Vagina (tissue), 2 donors: ENCODE measurements around the gene MYL5.

Experiments used
- POLR2A ChIP-seq, 2 donors: fragments of 450-650 bp; IDR thresholded peaks; one replicate each; pipeline ENCODE4 v1.6.1; 2017; ENCODE audit warnings: antibody characterized with exemption in 2 of 2, mild to moderate bottlenecking in 2 of 2, moderate library complexity in 2 of 2
- TF ChIP-seq, protein P1 (sequence below), 3 experiments: fragments of 450-650 bp in 2 of 3; fragments of 200-600 bp in 1 of 3; sonication (generic) in 1 of 3; IDR thresholded peaks; one replicate each; pipeline ENCODE4 v1.5.1; 2017 to 2019; ENCODE audit warnings: antibody characterized with exemption in 3 of 3, mild to moderate bottlenecking in 2 of 3, moderate library complexity in 2 of 3

DNA sequence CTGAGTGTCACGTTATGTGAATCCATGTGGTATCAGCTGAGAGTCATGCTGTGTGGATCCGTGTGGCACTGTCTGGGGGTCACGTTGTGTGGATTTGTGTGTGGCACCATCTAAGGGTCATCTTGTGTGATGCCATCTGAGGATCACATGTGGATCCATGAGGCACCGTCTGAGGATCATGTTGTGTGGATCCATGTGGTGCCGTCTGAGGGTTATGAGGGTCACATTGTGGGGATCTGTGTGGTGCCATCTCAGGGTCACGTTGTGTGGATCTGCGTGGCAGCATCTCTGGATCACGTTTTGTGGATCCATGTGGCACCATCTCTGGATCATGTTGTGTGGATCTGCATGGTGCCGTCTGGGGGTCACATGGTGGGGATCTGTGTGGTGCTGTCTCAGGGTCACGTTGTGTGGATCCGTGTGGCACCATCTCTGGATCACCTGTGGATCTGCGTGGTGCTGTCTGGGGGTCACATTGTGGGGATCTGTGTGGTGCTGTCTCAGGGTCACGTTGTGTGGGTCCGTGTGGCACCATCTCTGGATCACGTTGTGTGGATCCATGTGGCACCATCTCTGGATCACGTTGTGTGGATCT lies 42.0 kb upstream of the MYL5 start:
- TF ChIP-seq POLR2A (IDR thresholded peaks at IDR 0.05) = no peak
- TF ChIP-seq, protein P1, sequence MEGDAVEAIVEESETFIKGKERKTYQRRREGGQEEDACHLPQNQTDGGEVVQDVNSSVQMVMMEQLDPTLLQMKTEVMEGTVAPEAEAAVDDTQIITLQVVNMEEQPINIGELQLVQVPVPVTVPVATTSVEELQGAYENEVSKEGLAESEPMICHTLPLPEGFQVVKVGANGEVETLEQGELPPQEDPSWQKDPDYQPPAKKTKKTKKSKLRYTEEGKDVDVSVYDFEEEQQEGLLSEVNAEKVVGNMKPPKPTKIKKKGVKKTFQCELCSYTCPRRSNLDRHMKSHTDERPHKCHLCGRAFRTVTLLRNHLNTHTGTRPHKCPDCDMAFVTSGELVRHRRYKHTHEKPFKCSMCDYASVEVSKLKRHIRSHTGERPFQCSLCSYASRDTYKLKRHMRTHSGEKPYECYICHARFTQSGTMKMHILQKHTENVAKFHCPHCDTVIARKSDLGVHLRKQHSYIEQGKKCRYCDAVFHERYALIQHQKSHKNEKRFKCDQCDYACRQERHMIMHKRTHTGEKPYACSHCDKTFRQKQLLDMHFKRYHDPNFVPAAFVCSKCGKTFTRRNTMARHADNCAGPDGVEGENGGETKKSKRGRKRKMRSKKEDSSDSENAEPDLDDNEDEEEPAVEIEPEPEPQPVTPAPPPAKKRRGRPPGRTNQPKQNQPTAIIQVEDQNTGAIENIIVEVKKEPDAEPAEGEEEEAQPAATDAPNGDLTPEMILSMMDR (IDR thresholded peaks at IDR 0.05) = no peak
